HG02973 (cell line): ENCODE data around the gene ZBTB22.
"Not testable (repeated sequence)": the region's sequence is repeated elsewhere in the genome, so short reads cannot be mapped to it uniquely, and the experiment has no call there.

ENCODE experiments used
- ATAC-seq: cut with Tn5 transposase; IDR thresholded peaks from one replicate; pipeline ENCODE4 v1.9.1; 2021; ENCODE audit warnings: moderate library complexity; ENCODE audit not compliant: unreplicated experiment

The ZBTB22 gene

GRCh38 chr6:33285214-33285613 lies 32.3 kb downstream of the ZBTB22 start:
- ATAC-seq: not testable (repeated sequence)

- ATAC-seq: no peak
These were observed 37.0 kb downstream of the ZBTB22 start for GRCh38 chr6:33280539-33280938.

GRCh38 chr6:33279971-33280511 lies 37.5 kb downstream of the ZBTB22 start:
- ATAC-seq: no peak

- no peak for ATAC-seq
These were observed 38.3 kb downstream of the ZBTB22 start for GRCh38 chr6:33279257-33279695.

- ATAC-seq: no peak
These were observed 38.7 kb downstream of the ZBTB22 start for GRCh38 chr6:33278810-33279209.

- no peak for ATAC-seq
These were observed 39.2 kb downstream of the ZBTB22 start for GRCh38 chr6:33278392-33278741.

GRCh38 chr6:33277663-33278391 lies 39.7 kb downstream of the ZBTB22 start:
- ATAC-seq: no peak

GRCh38 chr6:33276864-33277662 lies 40.5 kb downstream of the ZBTB22 start, which contains the start of gene B3GALT4:
Gene B3GALT4 (plus strand): TSS chr6:33277123. CDS start chr6:33277420, 297 bp downstream.
- ATAC-seq: no peak

GRCh38 chr6:33276581-33276863 lies 41.0 kb downstream of the ZBTB22 start:
- ATAC-seq: no peak

GRCh38 chr6:33275795-33276580 lies 41.6 kb downstream of the ZBTB22 start:
- not testable (repeated sequence) for ATAC-seq

GRCh38 chr6:33273924-33274902 lies 43.3 kb downstream of the ZBTB22 start:
- ATAC-seq: no peak

GRCh38 chr6:33273129-33273923 lies 44.2 kb downstream of the ZBTB22 start:
- ATAC-seq: no peak

- ATAC-seq: no peak
These were observed 45.0 kb downstream of the ZBTB22 start for GRCh38 chr6:33272275-33273128.

GRCh38 chr6:33271468-33272274 lies 45.9 kb downstream of the ZBTB22 start, which contains the start of the genes RPS18 and VPS52:
Gene RPS18 (plus strand): TSS chr6:33272075. CDS start chr6:33272120, 45 bp downstream.
Gene VPS52 (minus strand): TSS chr6:33271876. CDS start chr6:33271675, 201 bp downstream.
- ATAC-seq: peak; percentile 62

- ATAC-seq: no peak
These were observed 46.5 kb downstream of the ZBTB22 start for GRCh38 chr6:33271117-33271467.
